Astrocyte (in vitro differentiated cells and primary cell): Measurements from ENCODE around the gene EFNA5. TPM values are rescaled to one million over a fixed set of nuclear protein-coding genes. Genes with fewer than 3 reads are reported as not detected.

Experiments
- DNase-seq: peaks from one replicate; pipeline ENCODE4 v3.0.0-alpha.2; 2010; ENCODE audit warnings: low read depth
- FAIRE-seq: peaks from 2 replicates; lab custom pipeline; 2011; peaks lifted over from hg19 to GRCh38; lab: Jason Lieb, UNC
- H2AFZ ChIP-seq: 2 replicates; pipeline ENCODE4 v1.6.0; 2012; ENCODE audit warnings: low read depth, low read length, inconsistent platforms
- H3K27ac ChIP-seq: 2 replicates; pipeline ENCODE4 v1.5.1; 2011; ENCODE audit warnings: low read depth, low read length, inconsistent platforms
- H3K27me3 ChIP-seq: 2 replicates; pipeline ENCODE4 v1.6.0; 2011; ENCODE audit warnings: low read length, inconsistent platforms; ENCODE audit not compliant: insufficient read depth
- H3K36me3 ChIP-seq: 2 replicates; pipeline ENCODE4 v1.5.1; 2011; ENCODE audit warnings: low read length, inconsistent platforms; ENCODE audit not compliant: insufficient read depth
- H3K4me1 ChIP-seq: 2 replicates; pipeline ENCODE4 v1.5.1; 2011; ENCODE audit warnings: low read length, inconsistent platforms; ENCODE audit not compliant: insufficient read depth
- H3K4me2 ChIP-seq: 2 replicates; pipeline ENCODE4 v1.6.0; 2012; ENCODE audit warnings: low read length, inconsistent platforms
- H3K4me3 ChIP-seq: 2 replicates; pipeline ENCODE4 v1.5.1; 2011; ENCODE audit warnings: low read depth, mild to moderate bottlenecking, low read length, inconsistent platforms; ENCODE audit not compliant: insufficient read depth
- H3K79me2 ChIP-seq: 2 replicates; pipeline ENCODE4 v1.6.0; 2012; ENCODE audit warnings: mild to moderate bottlenecking, low read length, inconsistent platforms; ENCODE audit not compliant: insufficient read depth
- H3K9ac ChIP-seq: 2 replicates; pipeline ENCODE4 v1.6.0; 2012; ENCODE audit warnings: mild to moderate bottlenecking, low read length, inconsistent platforms
- H3K9me3 ChIP-seq: 2 replicates; pipeline ENCODE4 v1.5.1; 2012; ENCODE audit warnings: low read depth, mild to moderate bottlenecking, low read length, inconsistent platforms; ENCODE audit not compliant: insufficient read depth
- H4K20me1 ChIP-seq: 2 replicates; pipeline ENCODE4 v1.6.0; 2012; ENCODE audit warnings: low read length, inconsistent platforms; ENCODE audit not compliant: insufficient read depth
- H3K27ac Mint-ChIP-seq: one replicate; pipeline ENCODE4 v1.8.0; 2021; ENCODE audit warnings: mild to moderate bottlenecking, mixed read lengths; ENCODE audit not compliant: unreplicated experiment
- H3K27me3 Mint-ChIP-seq: one replicate; pipeline ENCODE4 v1.8.0; 2021; ENCODE audit warnings: low read depth, mixed read lengths; ENCODE audit not compliant: unreplicated experiment
- H3K36me3 Mint-ChIP-seq: one replicate; pipeline ENCODE4 v1.8.0; 2021; ENCODE audit warnings: low read depth, mixed read lengths; ENCODE audit not compliant: unreplicated experiment
- H3K4me1 Mint-ChIP-seq: one replicate; pipeline ENCODE4 v1.8.0; 2021; ENCODE audit warnings: low read depth, mixed read lengths; ENCODE audit not compliant: unreplicated experiment
- H3K4me3 Mint-ChIP-seq: one replicate; pipeline ENCODE4 v1.8.0; 2021; ENCODE audit warnings: mild to moderate bottlenecking, moderate library complexity, mixed read lengths; ENCODE audit not compliant: unreplicated experiment
- H3K9me3 Mint-ChIP-seq: one replicate; pipeline ENCODE4 v1.8.0; 2021; ENCODE audit warnings: mild to moderate bottlenecking, mixed read lengths; ENCODE audit not compliant: unreplicated experiment
- EZH2 ChIP-seq: IDR thresholded peaks from 2 replicates; pipeline ENCODE4 v1.6.1; 2012; ENCODE audit warnings: mild to moderate bottlenecking, low read length, inconsistent platforms; ENCODE audit not compliant: insufficient read depth
- total RNA-seq: library from RNA; stranded (reverse); gene quantifications from 2 replicates; pipeline ENCODE4 v1.2.1, GENCODE V29; 2021
- TF ChIP-seq, protein P1 (sequence below): IDR thresholded peaks from 2 replicates; pipeline ENCODE4 v1.5.1; 2011; ENCODE audit warnings: low read depth, mild to moderate bottlenecking, inconsistent platforms, low read length, moderate library complexity; ENCODE audit not compliant: insufficient read depth

EFNA5 gene
- total RNA-seq, 1 donor from 2014 or later = 59.3 TPM

DNA sequence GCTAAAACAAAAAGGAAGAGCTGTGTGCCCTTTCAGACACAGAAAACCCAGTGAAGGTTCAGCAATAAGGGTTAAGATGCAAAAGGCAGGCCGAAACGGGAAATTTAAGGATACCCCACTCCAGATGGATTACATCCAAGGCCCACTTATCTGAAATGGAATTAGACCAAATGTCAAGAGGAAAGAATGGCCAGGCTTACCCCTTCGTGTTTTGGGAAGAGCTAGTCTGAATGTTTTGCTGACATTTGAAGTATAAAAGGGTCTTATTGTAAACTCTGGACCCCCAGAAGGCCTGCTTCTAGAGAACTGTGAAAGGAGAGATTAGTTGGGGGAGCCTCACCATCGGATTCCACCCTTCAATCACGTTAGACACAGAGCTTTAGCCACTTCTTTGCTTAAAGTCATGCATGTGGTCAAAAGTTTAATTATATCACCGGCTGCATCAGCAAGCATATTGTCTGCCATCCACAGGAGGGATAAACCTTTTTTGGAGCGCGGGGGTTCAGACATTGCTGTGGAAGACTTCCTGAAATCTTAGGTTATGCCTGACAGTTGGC is 93.3 kb downstream of the EFNA5 start:
- H3K27me3 ChIP-seq = peaks cover 7% of the 10 kb centered on the region
- H3K4me2 ChIP-seq = no peak overlapping the region
- H3K79me2 ChIP-seq = no peaks in the 10 kb centered on the region
- no peak overlapping the region for H3K4me3 ChIP-seq
- no peak overlapping the region for H3K4me3 Mint-ChIP-seq
- no peak for FAIRE-seq
- peaks cover 2% of the 10 kb centered on the region for H3K9me3 Mint-ChIP-seq
- H2AFZ ChIP-seq = no peak overlapping the region
- H4K20me1 ChIP-seq = no peaks in the 10 kb centered on the region
- no peak for TF ChIP-seq EZH2
- TF ChIP-seq, protein P1, sequence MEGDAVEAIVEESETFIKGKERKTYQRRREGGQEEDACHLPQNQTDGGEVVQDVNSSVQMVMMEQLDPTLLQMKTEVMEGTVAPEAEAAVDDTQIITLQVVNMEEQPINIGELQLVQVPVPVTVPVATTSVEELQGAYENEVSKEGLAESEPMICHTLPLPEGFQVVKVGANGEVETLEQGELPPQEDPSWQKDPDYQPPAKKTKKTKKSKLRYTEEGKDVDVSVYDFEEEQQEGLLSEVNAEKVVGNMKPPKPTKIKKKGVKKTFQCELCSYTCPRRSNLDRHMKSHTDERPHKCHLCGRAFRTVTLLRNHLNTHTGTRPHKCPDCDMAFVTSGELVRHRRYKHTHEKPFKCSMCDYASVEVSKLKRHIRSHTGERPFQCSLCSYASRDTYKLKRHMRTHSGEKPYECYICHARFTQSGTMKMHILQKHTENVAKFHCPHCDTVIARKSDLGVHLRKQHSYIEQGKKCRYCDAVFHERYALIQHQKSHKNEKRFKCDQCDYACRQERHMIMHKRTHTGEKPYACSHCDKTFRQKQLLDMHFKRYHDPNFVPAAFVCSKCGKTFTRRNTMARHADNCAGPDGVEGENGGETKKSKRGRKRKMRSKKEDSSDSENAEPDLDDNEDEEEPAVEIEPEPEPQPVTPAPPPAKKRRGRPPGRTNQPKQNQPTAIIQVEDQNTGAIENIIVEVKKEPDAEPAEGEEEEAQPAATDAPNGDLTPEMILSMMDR = no peak
- H3K36me3 ChIP-seq = no peaks in the 10 kb centered on the region
- H3K36me3 Mint-ChIP-seq = no peaks in the 10 kb centered on the region
- H3K9me3 ChIP-seq = no peaks in the 10 kb centered on the region
- peaks cover 39% of the 10 kb centered on the region for H3K4me1 Mint-ChIP-seq
- DNase-seq = no peak
- no peaks in the 10 kb centered on the region for H3K4me1 ChIP-seq
- no peaks in the 10 kb centered on the region for H3K27me3 Mint-ChIP-seq
- no peak overlapping the region for H3K27ac ChIP-seq
- H3K27ac Mint-ChIP-seq = no peak overlapping the region
- H3K9ac ChIP-seq = no peak overlapping the region

DNA sequence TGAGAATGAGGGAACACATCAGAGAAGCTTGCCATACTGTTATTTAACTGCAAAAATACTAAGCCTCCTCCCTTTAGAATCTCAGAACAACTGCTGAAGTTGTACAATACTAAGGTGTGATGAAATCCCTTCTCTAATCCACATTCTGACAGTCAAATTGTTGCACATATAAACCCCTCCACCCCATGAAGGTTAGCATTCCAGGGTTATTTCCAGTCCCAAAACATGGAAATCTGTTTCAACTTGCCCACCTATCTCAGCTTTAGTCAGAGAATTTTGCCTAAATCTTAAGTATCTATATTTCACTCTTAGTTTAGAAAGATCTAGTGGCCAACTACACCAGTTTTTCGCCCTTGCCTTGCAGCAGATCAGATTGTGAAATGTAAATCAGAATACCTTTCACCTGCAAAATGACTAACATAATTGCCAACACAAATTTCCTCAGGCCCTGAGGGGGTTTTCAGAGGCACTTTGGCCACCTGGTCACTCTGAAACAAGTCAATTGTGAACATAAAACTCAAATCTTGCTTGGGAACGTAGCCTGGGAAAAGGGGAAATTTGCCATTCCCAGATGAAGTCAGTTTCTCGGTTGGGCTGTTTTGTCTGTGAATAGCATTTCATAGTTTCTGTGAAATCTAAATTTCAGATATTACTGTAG is 93.9 kb downstream of the EFNA5 start:
- Histone ChIP-seq H3K36me3 (no peaks in the 10 kb centered on the region), H3K79me2 (no peaks in the 10 kb centered on the region), H3K4me3 (no peak overlapping the region), H3K4me2 (no peak overlapping the region), H3K9ac (no peak overlapping the region), H2AFZ (no peak overlapping the region), H3K4me1 (peaks cover 1% of the 10 kb centered on the region), H4K20me1 (no peaks in the 10 kb centered on the region), H3K27ac (no peak overlapping the region), H3K9me3 (no peaks in the 10 kb centered on the region), H3K27me3 (peaks cover 7% of the 10 kb centered on the region)
- H3K36me3 Mint-ChIP-seq = no peaks in the 10 kb centered on the region
- no peak for DNase-seq
- no peak for TF ChIP-seq EZH2
- TF ChIP-seq, protein P1 = no peak
- no peak overlapping the region for H3K27ac Mint-ChIP-seq
- peaks cover 2% of the 10 kb centered on the region for H3K9me3 Mint-ChIP-seq
- FAIRE-seq = no peak
- no peak overlapping the region for H3K4me3 Mint-ChIP-seq
- no peaks in the 10 kb centered on the region for H3K27me3 Mint-ChIP-seq
- H3K4me1 Mint-ChIP-seq = peaks cover 45% of the 10 kb centered on the region

DNA sequence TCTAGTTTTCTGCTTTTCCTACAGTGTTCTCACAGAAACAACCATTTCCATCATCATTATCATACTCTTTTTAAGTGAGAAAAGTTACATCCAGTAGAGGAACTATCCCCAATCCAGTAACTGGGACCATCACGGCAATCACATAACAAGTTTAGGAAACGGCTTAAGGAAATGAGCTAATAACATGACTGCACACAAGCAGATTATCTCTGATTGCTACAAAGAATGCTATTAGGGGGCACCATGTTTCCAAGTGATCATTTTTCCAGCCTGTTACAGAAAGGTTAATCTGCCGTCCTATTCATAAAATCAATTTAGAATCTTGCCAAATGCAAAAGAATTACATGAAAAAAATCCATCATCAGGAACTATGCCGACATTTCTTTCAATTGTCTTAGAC is 94.6 kb downstream of the EFNA5 start:
- Histone ChIP-seq H3K4me3 (no peak overlapping the region), H3K27ac (no peak overlapping the region), H2AFZ (no peak overlapping the region), H3K9me3 (no peaks in the 10 kb centered on the region), H3K27me3 (peaks cover 7% of the 10 kb centered on the region), H3K79me2 (no peaks in the 10 kb centered on the region), H3K9ac (no peak overlapping the region), H3K36me3 (no peaks in the 10 kb centered on the region), H3K4me1 (peaks cover 8% of the 10 kb centered on the region), H4K20me1 (no peaks in the 10 kb centered on the region), H3K4me2 (no peak overlapping the region)
- Mint-ChIP-seq H3K36me3 (no peaks in the 10 kb centered on the region), H3K9me3 (peaks cover 2% of the 10 kb centered on the region), H3K27ac (no peak overlapping the region), H3K4me3 (no peak overlapping the region), H3K27me3 (no peaks in the 10 kb centered on the region), H3K4me1 (peaks cover 51% of the 10 kb centered on the region)
- DNase-seq = no peak
- no peak for FAIRE-seq
- TF ChIP-seq, protein P1 = no peak
- TF ChIP-seq EZH2 = no peak
